ENCODE results near the gene EFL1. TPM values are rescaled to one million over a fixed set of nuclear protein-coding genes. Genes with fewer than 3 reads are reported as not detected.
"Not testable (repeated sequence)": the region's sequence is repeated elsewhere in the genome, so short reads cannot be mapped to it uniquely, and the experiment has no call there.

Gene EFL1
- total and polyA plus RNA-seq, 2 donors (not counting 3 experiments of a cell fraction or from before 2014, with no cell fraction given), result 6.6 to 21.9 TPM

- no peak for DNase-seq (ENCODE audit: low read depth, low spot score)
- ChIA-PET POLR2A (no interaction called here), CTCF (no interaction called here)
- Histone ChIP-seq H3K27me3 (ENCODE audit: control insufficient read depth in 2 of 2, insufficient read depth in 2 of 2, low read length in 2 of 2) (peaks cover 3 to 16% of the 10 kb centered on the region in 2 experiments), H3K4me2 (ENCODE audit: insufficient read depth, low read length) (no peak overlapping the region), H4K20me1 (replicated peaks; ENCODE audit: control insufficient read depth, extremely low read depth, insufficient read depth, low read length) (no peaks in the 10 kb centered on the region), H3K9me1 (replicated peaks; ENCODE audit: control insufficient read depth, extremely low read depth, insufficient read depth, low read length) (no peaks in the 10 kb centered on the region), H3K4me3 (replicated peaks in 1 of 3; ENCODE audit: insufficient read depth in 1 of 3, low read depth in 1 of 3, low read length in 3 of 3) (no peak overlapping the region), H3K36me3 (ENCODE audit: control insufficient read depth in 2 of 2, extremely low read depth in 1 of 2, insufficient read depth in 2 of 2, low read length in 2 of 2) (no peaks in the 10 kb centered on the region), H3K9me3 (replicated peaks; ENCODE audit: control insufficient read depth, insufficient read depth, low read length) (no peaks in the 10 kb centered on the region), H3K4me1 (ENCODE audit: control insufficient read depth, extremely low read depth, insufficient read depth, low read length) (no peaks in the 10 kb centered on the region), H3K79me2 (ENCODE audit: control insufficient read depth, insufficient read depth, low read length) (no peaks in the 10 kb centered on the region), H3K27ac (ENCODE audit: insufficient read depth, low read depth, low read length) (no peak overlapping the region), H2AFZ (ENCODE audit: low read depth, low read length) (no peak overlapping the region), H3K9ac (replicated peaks; ENCODE audit: extremely low read depth, insufficient read depth, low read length) (no peak overlapping the region)
- intact Hi-C loops (cut with micrococcal nuclease) (no loop called here), dilution Hi-C loops (cut with MboI; ENCODE audit: extremely low pct_ligation_motif_present, low sequenced_read_pairs) (no loop called here)
- no TSS peak for BruUV-seq (replicated peaks)
- FAIRE-seq, result no peak
- TF ChIP-seq MYC (IDR thresholded peaks at IDR 0.05; ENCODE audit: low read depth, low read length) (no peak), POLR2AphosphoS5 (IDR thresholded peaks at IDR 0.05; ENCODE audit: insufficient read depth, low read depth, low read length) (no peak), MAX (IDR thresholded peaks at IDR 0.05; ENCODE audit: insufficient read depth, insufficient read length) (no peak), EZH2 (IDR thresholded peaks at IDR 0.05; ENCODE audit: borderline replicate concordance, low read depth, low read length, severe bottlenecking) (no peak), FOS (IDR thresholded peaks at IDR 0.05; ENCODE audit: borderline replicate concordance, insufficient read depth, low read length) (no peak), CTCF (IDR thresholded peaks at IDR 0.05; ENCODE audit: extremely low read depth in 1 of 2, insufficient read depth in 1 of 2, low read depth in 1 of 2, low read length in 2 of 2) (no peak), POLR2A (IDR thresholded peaks at IDR 0.05; ENCODE audit: low read depth, low read length) (no peak), GATA2 (IDR thresholded peaks at IDR 0.05; ENCODE audit: insufficient read depth, insufficient read length, low read depth, low read length) (no peak), JUN (IDR thresholded peaks at IDR 0.05; ENCODE audit: borderline replicate concordance, insufficient read depth, insufficient read length, low read depth) (no peak)
Observed at GRCh38 chr15:82292271-82292670, 29.7 kb upstream of the EFL1 start.

- POLR2A ChIA-PET; H3K4me3 ChIP-seq (replicated peaks in 1 of 3; ENCODE audit: insufficient read depth in 1 of 3, low read depth in 1 of 3, low read length in 3 of 3); BruUV-seq (replicated peaks); H3K36me3 ChIP-seq (ENCODE audit: control insufficient read depth in 2 of 2, extremely low read depth in 1 of 2, insufficient read depth in 2 of 2, low read length in 2 of 2); H3K4me2 ChIP-seq (ENCODE audit: insufficient read depth, low read length); H4K20me1 ChIP-seq (replicated peaks; ENCODE audit: control insufficient read depth, extremely low read depth, insufficient read depth, low read length); CTCF ChIA-PET; H3K27ac ChIP-seq (ENCODE audit: insufficient read depth, low read depth, low read length); intact Hi-C loops (cut with micrococcal nuclease); dilution Hi-C loops (cut with MboI; ENCODE audit: extremely low pct_ligation_motif_present, low sequenced_read_pairs); DNase-seq (ENCODE audit: low read depth, low spot score); H2AFZ ChIP-seq (ENCODE audit: low read depth, low read length); H3K9ac ChIP-seq (replicated peaks; ENCODE audit: extremely low read depth, insufficient read depth, low read length); H3K9me1 ChIP-seq (replicated peaks; ENCODE audit: control insufficient read depth, extremely low read depth, insufficient read depth, low read length); FAIRE-seq; H3K4me1 ChIP-seq (ENCODE audit: control insufficient read depth, extremely low read depth, insufficient read depth, low read length); H3K9me3 ChIP-seq (replicated peaks; ENCODE audit: control insufficient read depth, insufficient read depth, low read length); H3K79me2 ChIP-seq (ENCODE audit: control insufficient read depth, insufficient read depth, low read length): not testable (repeated sequence)
- H3K27me3 ChIP-seq (ENCODE audit: control insufficient read depth in 2 of 2, insufficient read depth in 2 of 2, low read length in 2 of 2), result peaks cover 3 to 17% of the 10 kb centered on the region in 2 experiments
Observed at GRCh38 chr15:82288202-82288601, 25.7 kb upstream of the EFL1 start.

GRCh38 chr15:82286475-82286874 lies 23.9 kb upstream of the EFL1 start:
- H3K9me1 ChIP-seq (replicated peaks; ENCODE audit: control insufficient read depth, extremely low read depth, insufficient read depth, low read length); H3K4me2 ChIP-seq (ENCODE audit: insufficient read depth, low read length); CTCF ChIA-PET; H3K36me3 ChIP-seq (ENCODE audit: control insufficient read depth in 2 of 2, extremely low read depth in 1 of 2, insufficient read depth in 2 of 2, low read length in 2 of 2); H3K9ac ChIP-seq (replicated peaks; ENCODE audit: extremely low read depth, insufficient read depth, low read length); intact Hi-C loops (cut with micrococcal nuclease); H3K79me2 ChIP-seq (ENCODE audit: control insufficient read depth, insufficient read depth, low read length); dilution Hi-C loops (cut with MboI; ENCODE audit: extremely low pct_ligation_motif_present, low sequenced_read_pairs); DNase-seq (ENCODE audit: low read depth, low spot score); H4K20me1 ChIP-seq (replicated peaks; ENCODE audit: control insufficient read depth, extremely low read depth, insufficient read depth, low read length); POLR2A ChIA-PET; BruUV-seq (replicated peaks); H3K4me3 ChIP-seq (replicated peaks in 1 of 3; ENCODE audit: insufficient read depth in 1 of 3, low read depth in 1 of 3, low read length in 3 of 3); FAIRE-seq; H2AFZ ChIP-seq (ENCODE audit: low read depth, low read length); H3K4me1 ChIP-seq (ENCODE audit: control insufficient read depth, extremely low read depth, insufficient read depth, low read length); H3K27ac ChIP-seq (ENCODE audit: insufficient read depth, low read depth, low read length); H3K9me3 ChIP-seq (replicated peaks; ENCODE audit: control insufficient read depth, insufficient read depth, low read length): not testable (repeated sequence)
- peaks cover 4 to 19% of the 10 kb centered on the region in 2 experiments for H3K27me3 ChIP-seq (ENCODE audit: control insufficient read depth in 2 of 2, insufficient read depth in 2 of 2, low read length in 2 of 2)

All from endothelial cell of umbilical vein (primary cell).